GM23338 (cell line): ENCODE data around the gene NLGN1. TPM values are rescaled to one million over a fixed set of nuclear protein-coding genes. Genes with fewer than 3 reads are reported as not detected.
"Not testable (repeated sequence)": the region's sequence is repeated elsewhere in the genome, so short reads cannot be mapped to it uniquely, and the experiment has no call there.

Experiments
- ATAC-seq: fragments of 200-7000 bp; cut with Tn5 transposase; 3 replicates; pipeline ENCODE4 v1.9.1; 2020
- DNase-seq: peaks from one replicate; pipeline ENCODE4 v3.0.0-alpha.2; 2015; ENCODE audit warnings: low spot score
- H2AFZ ChIP-seq: fragments of 200-600 bp; sonication (generic); 2 replicates; pipeline ENCODE4 v1.8.0; 2016; ENCODE audit warnings: antibody characterized with exemption, mild to moderate bottlenecking, moderate library complexity
- H3F3A ChIP-seq: fragments of 200-600 bp; sonication (generic); replicated peaks from 2 replicates; pipeline ENCODE4 v1.8.0; 2017; ENCODE audit warnings: antibody characterized with exemption, mixed run types, low read depth
- H3K27ac ChIP-seq: fragments of 200-600 bp; sonication (generic); 2 replicates; pipeline ENCODE4 v1.6.1; 2016; ENCODE audit warnings: low read depth
- H3K27me3 ChIP-seq: fragments of 200-600 bp; sonication (generic); 2 replicates; pipeline ENCODE4 v1.8.0; 2016; ENCODE audit warnings: mild to moderate bottlenecking, mixed run types, moderate library complexity; ENCODE audit not compliant: insufficient read depth
- H3K36me3 ChIP-seq: fragments of 200-600 bp; sonication (generic); 2 replicates; pipeline ENCODE4 v1.8.0; 2016; ENCODE audit warnings: mild to moderate bottlenecking; ENCODE audit not compliant: insufficient read depth
- H3K4me1 ChIP-seq: fragments of 200-600 bp; sonication (generic); 2 replicates; pipeline ENCODE4 v1.8.0; 2016; ENCODE audit warnings: mild to moderate bottlenecking, moderate library complexity; ENCODE audit not compliant: insufficient read depth
- H3K4me2 ChIP-seq: fragments of 200-600 bp; sonication (generic); 2 replicates; pipeline ENCODE4 v1.7.1; 2017; ENCODE audit warnings: mixed run types
- H3K4me3 ChIP-seq: fragments of 200-600 bp; sonication (generic); 2 replicates; pipeline ENCODE4 v1.6.1; 2016; ENCODE audit warnings: mixed run types
- H3K79me2 ChIP-seq: fragments of 200-600 bp; sonication (generic); replicated peaks from 2 replicates; pipeline ENCODE4 v1.8.0; 2017; ENCODE audit warnings: mild to moderate bottlenecking; ENCODE audit not compliant: insufficient read depth
- H3K9me2 ChIP-seq: fragments of 200-600 bp; sonication (generic); 2 replicates; pipeline ENCODE4 v1.8.0; 2017; ENCODE audit not compliant: insufficient read depth
- H4K20me1 ChIP-seq: fragments of 200-600 bp; sonication (generic); replicated peaks from 2 replicates; pipeline ENCODE4 v1.8.0; 2017; ENCODE audit warnings: mild to moderate bottlenecking; ENCODE audit not compliant: insufficient read depth
- H3K27ac Mint-ChIP-seq: 2 replicates; pipeline ENCODE4 v1.8.0; 2020; ENCODE audit warnings: inconsistent platforms, mild to moderate bottlenecking, moderate library complexity, mixed read lengths
- H3K27me3 Mint-ChIP-seq: 3 replicates; pipeline ENCODE4 v1.8.0; 2022; ENCODE audit warnings: low read depth, mild to moderate bottlenecking, moderate library complexity, mixed read lengths, inconsistent platforms; ENCODE audit not compliant: insufficient read depth, poor library complexity
- H3K36me3 Mint-ChIP-seq: 3 replicates; pipeline ENCODE4 v1.8.0; 2021; ENCODE audit warnings: low read depth, mild to moderate bottlenecking, inconsistent platforms, moderate library complexity, mixed read lengths
- H3K4me1 Mint-ChIP-seq: 3 replicates; pipeline ENCODE4 v1.8.0; 2020; ENCODE audit warnings: mild to moderate bottlenecking, inconsistent platforms, mixed read lengths
- H3K4me3 Mint-ChIP-seq: 3 replicates; pipeline ENCODE4 v1.8.0; 2021; ENCODE audit warnings: moderate library complexity, mild to moderate bottlenecking, inconsistent platforms, mixed read lengths
- H3K9me3 Mint-ChIP-seq: 3 replicates; pipeline ENCODE4 v1.8.0; 2020; ENCODE audit warnings: moderate library complexity, mild to moderate bottlenecking, inconsistent platforms, mixed read lengths
- CREB1 ChIP-seq: fragments of 250-450 bp; sonication (Bioruptor Pico); IDR thresholded peaks from 2 replicates; pipeline ENCODE4 v1.5.0; 2020; ENCODE audit warnings: low read depth, mild to moderate bottlenecking, moderate library complexity
- NANOG ChIP-seq: IDR thresholded peaks from 2 replicates; pipeline ENCODE4 v1.6.1; 2016; ENCODE audit warnings: antibody characterized with exemption, borderline replicate concordance
- POLR2AphosphoS5 ChIP-seq: IDR thresholded peaks from 2 replicates; pipeline ENCODE4 v1.6.1; 2016; ENCODE audit warnings: antibody characterized with exemption, low read depth
- ZNF114 ChIP-seq: fragments of 250-450 bp; sonication (Bioruptor Pico); IDR thresholded peaks from 2 replicates; pipeline ENCODE4 v1.5.0; 2020; ENCODE audit warnings: mild to moderate bottlenecking, moderate library complexity
- polyA plus RNA-seq: library from polyadenylated mRNA; unstranded; fragments of >200 nt; fragmentation: Nextera tagmentation; extraction: Ambion mirVana; gene quantifications from 2 replicates; pipeline ENCODE4 v1.2.1, GENCODE V29; 2016
- total RNA-seq: library from RNA; depleted of rRNA; stranded (reverse); fragments of >200 nt; shearing (Covaris generic); gene quantifications from 2 replicates; pipeline ENCODE4 v1.2.3, GENCODE V29; 2014
- TF ChIP-seq, protein P1 (sequence below): fragments of 250-450 bp; sonication (Bioruptor Pico); IDR thresholded peaks from 2 replicates; pipeline ENCODE4 v1.5.0; 2020; ENCODE audit warnings: mild to moderate bottlenecking, moderate library complexity
- TF ChIP-seq, protein P2 (sequence below): IDR thresholded peaks from 2 replicates; pipeline ENCODE4 v1.6.1; 2016; ENCODE audit warnings: antibody characterized with exemption

NLGN1 gene
- total and polyA plus RNA-seq, 2 experiments from 2014 or later: 6.5 to 18.6 TPM

DNA sequence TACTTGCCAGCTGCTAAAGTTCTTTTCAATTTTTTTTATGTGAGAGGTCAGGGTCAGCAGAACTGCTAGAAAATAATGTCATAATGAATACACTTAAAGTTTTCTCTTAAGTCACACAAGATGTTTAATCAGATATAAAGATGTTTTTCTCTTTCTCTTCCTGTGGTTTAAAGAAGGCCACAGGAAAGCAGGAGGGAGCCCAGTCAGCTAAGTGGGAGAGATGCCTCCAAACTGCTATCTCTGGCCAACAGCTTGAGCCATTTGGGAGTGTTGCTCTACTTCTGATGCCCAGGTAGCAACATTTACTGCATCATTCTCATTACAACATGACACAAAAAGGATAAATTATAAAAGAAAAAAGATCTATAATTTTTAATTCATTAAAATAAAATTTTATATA, 45.7 kb upstream of the NLGN1 start (continued):
- TF ChIP-seq, protein P1, sequence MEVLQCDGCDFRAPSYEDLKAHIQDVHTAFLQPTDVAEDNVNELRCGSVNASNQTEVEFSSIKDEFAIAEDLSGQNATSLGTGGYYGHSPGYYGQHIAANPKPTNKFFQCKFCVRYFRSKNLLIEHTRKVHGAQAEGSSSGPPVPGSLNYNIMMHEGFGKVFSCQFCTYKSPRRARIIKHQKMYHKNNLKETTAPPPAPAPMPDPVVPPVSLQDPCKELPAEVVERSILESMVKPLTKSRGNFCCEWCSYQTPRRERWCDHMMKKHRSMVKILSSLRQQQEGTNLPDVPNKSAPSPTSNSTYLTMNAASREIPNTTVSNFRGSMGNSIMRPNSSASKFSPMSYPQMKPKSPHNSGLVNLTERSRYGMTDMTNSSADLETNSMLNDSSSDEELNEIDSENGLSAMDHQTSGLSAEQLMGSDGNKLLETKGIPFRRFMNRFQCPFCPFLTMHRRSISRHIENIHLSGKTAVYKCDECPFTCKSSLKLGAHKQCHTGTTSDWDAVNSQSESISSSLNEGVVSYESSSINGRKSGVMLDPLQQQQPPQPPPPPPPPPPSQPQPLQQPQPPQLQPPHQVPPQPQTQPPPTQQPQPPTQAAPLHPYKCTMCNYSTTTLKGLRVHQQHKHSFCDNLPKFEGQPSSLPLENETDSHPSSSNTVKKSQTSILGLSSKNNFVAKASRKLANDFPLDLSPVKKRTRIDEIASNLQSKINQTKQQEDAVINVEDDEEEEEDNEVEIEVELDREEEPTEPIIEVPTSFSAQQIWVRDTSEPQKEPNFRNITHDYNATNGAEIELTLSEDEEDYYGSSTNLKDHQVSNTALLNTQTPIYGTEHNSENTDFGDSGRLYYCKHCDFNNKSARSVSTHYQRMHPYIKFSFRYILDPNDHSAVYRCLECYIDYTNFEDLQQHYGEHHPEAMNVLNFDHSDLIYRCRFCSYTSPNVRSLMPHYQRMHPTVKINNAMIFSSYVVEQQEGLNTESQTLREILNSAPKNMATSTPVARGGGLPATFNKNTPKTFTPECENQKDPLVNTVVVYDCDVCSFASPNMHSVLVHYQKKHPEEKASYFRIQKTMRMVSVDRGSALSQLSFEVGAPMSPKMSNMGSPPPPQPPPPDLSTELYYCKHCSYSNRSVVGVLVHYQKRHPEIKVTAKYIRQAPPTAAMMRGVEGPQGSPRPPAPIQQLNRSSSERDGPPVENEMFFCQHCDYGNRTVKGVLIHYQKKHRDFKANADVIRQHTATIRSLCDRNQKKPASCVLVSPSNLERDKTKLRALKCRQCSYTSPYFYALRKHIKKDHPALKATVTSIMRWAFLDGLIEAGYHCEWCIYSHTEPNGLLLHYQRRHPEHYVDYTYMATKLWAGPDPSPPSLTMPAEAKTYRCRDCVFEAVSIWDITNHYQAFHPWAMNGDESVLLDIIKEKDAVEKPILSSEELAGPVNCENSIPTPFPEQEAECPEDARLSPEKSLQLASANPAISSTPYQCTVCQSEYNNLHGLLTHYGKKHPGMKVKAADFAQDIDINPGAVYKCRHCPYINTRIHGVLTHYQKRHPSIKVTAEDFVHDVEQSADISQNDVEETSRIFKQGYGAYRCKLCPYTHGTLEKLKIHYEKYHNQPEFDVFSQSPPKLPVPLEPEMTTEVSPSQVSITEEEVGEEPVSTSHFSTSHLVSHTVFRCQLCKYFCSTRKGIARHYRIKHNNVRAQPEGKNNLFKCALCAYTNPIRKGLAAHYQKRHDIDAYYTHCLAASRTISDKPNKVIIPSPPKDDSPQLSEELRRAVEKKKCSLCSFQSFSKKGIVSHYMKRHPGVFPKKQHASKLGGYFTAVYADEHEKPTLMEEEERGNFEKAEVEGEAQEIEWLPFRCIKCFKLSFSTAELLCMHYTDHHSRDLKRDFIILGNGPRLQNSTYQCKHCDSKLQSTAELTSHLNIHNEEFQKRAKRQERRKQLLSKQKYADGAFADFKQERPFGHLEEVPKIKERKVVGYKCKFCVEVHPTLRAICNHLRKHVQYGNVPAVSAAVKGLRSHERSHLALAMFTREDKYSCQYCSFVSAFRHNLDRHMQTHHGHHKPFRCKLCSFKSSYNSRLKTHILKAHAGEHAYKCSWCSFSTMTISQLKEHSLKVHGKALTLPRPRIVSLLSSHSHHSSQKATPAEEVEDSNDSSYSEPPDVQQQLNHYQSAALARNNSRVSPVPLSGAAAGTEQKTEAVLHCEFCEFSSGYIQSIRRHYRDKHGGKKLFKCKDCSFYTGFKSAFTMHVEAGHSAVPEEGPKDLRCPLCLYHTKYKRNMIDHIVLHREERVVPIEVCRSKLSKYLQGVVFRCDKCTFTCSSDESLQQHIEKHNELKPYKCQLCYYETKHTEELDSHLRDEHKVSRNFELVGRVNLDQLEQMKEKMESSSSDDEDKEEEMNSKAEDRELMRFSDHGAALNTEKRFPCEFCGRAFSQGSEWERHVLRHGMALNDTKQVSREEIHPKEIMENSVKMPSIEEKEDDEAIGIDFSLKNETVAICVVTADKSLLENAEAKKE (CRISPR knock-in tag): no peak
- no peak for TF ChIP-seq CREB1 (CRISPR knock-in tag)
- no peak for TF ChIP-seq POLR2AphosphoS5

DNA sequence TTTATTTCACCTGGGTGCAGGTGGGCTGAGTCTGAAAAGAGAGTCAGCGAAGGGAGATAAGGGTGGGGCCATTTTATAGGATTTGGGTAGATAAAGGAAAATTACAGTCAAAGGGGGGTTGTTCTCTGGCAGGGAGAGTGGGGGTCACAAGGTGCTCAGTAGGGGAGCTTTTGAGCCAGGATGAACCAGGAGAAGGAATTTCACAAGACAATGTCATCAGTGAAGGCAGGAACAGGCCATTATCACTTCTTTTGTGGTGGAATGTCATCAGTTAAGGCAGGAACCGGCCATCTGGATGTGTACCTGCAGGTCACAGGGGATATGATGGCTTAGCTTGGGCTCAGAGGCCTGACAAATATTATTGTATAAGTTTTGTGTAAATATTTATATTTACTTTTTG, 44.4 kb upstream of the NLGN1 start:
- not testable (repeated sequence) for H2AFZ ChIP-seq, H3F3A ChIP-seq, H3K36me3 ChIP-seq, H3K4me3 ChIP-seq, H3K27me3 ChIP-seq, H3K27me3 Mint-ChIP-seq, H4K20me1 ChIP-seq, ATAC-seq, H3K9me2 ChIP-seq, H3K79me2 ChIP-seq
- Histone ChIP-seq H3K27ac (peak overlapping the region; percentile 73), H3K4me1 (peaks cover 17% of the 10 kb centered on the region), H3K4me2 (0 out of 2 replicates have a peak overlapping the region, but pooled peaks have one; percentile 27)
- peak; percentile 16 for DNase-seq
- TF ChIP-seq, protein P1 (CRISPR knock-in tag): peak; percentile 86
- peak; percentile 35; the same call in 1 of the 2 replicates for TF ChIP-seq ZNF114 (CRISPR knock-in tag)
- TF ChIP-seq, protein P2, sequence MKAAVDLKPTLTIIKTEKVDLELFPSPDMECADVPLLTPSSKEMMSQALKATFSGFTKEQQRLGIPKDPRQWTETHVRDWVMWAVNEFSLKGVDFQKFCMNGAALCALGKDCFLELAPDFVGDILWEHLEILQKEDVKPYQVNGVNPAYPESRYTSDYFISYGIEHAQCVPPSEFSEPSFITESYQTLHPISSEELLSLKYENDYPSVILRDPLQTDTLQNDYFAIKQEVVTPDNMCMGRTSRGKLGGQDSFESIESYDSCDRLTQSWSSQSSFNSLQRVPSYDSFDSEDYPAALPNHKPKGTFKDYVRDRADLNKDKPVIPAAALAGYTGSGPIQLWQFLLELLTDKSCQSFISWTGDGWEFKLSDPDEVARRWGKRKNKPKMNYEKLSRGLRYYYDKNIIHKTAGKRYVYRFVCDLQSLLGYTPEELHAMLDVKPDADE: 0 out of 2 replicates have a peak, but pooled peaks have one; percentile 36
- TF ChIP-seq NANOG: peak; percentile 81
- H3K27ac Mint-ChIP-seq: peak overlapping the region; percentile 66
- H3K9me3 Mint-ChIP-seq: peaks cover 11% of the 10 kb centered on the region; the same call in 2 of the 3 replicates
- peak overlapping the region; percentile 1; the same call in 1 of the 3 replicates for H3K4me3 Mint-ChIP-seq
- peaks cover 11% of the 10 kb centered on the region; the same call in 2 of the 3 replicates for H3K36me3 Mint-ChIP-seq
- H3K4me1 Mint-ChIP-seq: peaks cover 13% of the 10 kb centered on the region
